ENCODE results near the gene GARRE1. TPM values are rescaled to one million over a fixed set of nuclear protein-coding genes. Genes with fewer than 3 reads are reported as not detected.
"Not testable (repeated sequence)": the region's sequence is repeated elsewhere in the genome, so short reads cannot be mapped to it uniquely, and the experiment has no call there.

GARRE1 gene
- total RNA-seq, 2 donors from 2014 or later, result 13.2 to 17.9 TPM

DNA sequence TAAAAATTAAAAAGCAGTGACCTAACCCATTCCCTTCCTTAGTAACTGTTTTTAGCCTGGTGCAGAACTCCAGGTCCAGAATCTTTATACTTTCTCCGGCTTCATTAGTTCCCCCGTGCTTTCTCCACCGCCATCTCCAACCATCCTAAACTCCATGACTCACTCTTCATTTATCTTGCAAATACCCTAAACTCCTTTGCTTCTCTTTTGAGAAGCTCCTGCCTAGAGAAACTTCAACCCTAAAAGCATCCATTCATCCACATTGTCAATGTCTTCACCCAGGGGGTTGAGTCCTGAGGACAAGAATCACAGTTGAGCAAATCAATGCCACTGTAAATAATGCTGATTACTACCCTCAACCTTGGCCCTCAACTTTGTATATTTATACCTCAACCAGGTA is 17.1 kb upstream of the GARRE1 start:
- H3K27me3 Mint-ChIP-seq (ENCODE audit: low read depth), result no peaks in the 10 kb centered on the region
- H3K4me1 Mint-ChIP-seq (ENCODE audit: low read depth), result peaks cover 20% of the 10 kb centered on the region
- no peak overlapping the region for H3K4me3 Mint-ChIP-seq
- no peak for ATAC-seq (replicated peaks in 1 of 2)
- H3K9me3 Mint-ChIP-seq, result no peaks in the 10 kb centered on the region
- peaks cover 0 to 2% of the 10 kb centered on the region in 2 donors for H3K36me3 Mint-ChIP-seq (ENCODE audit: insufficient read depth in 2 of 2)
- peak overlapping the region; percentile 51 for H3K27ac Mint-ChIP-seq
- DNase-seq, result no peak

DNA sequence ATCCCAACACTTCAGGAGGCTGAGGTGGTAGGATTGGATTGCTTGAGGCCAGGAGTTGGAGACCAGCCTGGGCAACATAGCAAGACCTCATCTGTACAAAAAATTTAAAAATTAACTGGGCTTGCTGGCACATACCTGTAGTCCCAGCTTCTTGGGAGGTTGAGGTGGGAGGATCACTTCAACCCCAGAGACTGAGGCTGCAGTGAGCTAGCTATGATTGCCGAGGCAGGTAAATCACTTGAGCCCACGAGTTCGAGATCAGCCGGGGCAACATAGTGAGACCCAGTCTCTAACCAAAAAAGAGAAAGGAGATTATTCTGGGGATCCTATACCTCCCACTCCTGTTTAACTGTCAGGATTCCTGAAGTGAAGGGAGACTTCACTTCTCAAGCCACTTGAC is 16.4 kb upstream of the GARRE1 start:
- Mint-ChIP-seq H3K9me3 (no peaks in the 10 kb centered on the region), H3K4me3 (no peak overlapping the region), H3K27me3 (ENCODE audit: low read depth) (no peaks in the 10 kb centered on the region), H3K27ac (peak overlapping the region; percentile 51), H3K36me3 (ENCODE audit: insufficient read depth in 2 of 2) (peaks cover 0 to 2% of the 10 kb centered on the region in 2 donors), H3K4me1 (ENCODE audit: low read depth) (peaks cover 13% of the 10 kb centered on the region)
- no peak for ATAC-seq (replicated peaks in 1 of 2)
- no peak for DNase-seq

DNA sequence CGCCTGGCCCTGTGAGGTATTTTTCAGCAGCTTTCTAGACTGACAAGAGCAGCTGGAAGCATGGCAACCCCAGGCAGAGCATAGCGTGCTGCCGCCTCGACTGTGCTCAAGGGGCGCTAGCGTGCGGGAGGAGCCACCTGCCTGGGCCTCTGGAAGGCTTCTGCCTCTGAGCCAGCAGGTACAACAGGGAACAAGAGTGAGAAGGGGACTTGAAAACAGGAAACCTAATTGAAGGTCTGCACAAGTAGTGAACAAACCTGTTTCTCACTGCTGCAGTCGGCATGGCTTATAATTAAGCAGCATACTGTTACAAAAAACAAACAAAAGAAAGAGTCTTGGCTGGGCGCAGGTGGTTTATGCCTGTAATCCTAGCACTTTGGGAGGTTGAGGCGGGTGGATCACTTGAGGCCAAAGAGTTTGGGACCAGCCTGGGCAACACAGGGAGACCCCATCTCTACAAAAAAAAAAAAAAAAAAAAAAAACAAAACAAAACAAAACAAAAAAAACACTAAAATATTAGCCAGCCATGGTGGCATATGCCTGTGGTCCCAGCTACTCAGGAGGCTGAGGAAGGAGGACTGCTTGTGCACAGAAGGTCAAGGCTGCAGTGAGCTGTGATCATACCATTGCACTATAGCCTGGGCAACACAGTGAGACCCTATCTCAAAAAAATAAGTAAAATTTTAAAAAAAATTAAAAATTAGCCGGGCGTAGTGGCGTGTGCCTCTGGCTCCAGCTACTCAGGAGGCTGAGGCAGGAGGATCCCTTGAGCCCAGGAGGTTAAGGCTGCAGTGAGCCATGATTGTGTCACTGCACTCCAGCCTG is 12.6 kb upstream of the GARRE1 start:
- Mint-ChIP-seq H3K27me3 (ENCODE audit: low read depth) (no peaks in the 10 kb centered on the region), H3K27ac (peak overlapping the region; percentile 44), H3K4me3 (no peak overlapping the region), H3K36me3 (ENCODE audit: insufficient read depth in 2 of 2) (no peaks in the 10 kb centered on the region), H3K9me3 (no peaks in the 10 kb centered on the region), H3K4me1 (ENCODE audit: low read depth) (peaks cover 10% of the 10 kb centered on the region)
- ATAC-seq (replicated peaks in 1 of 2) (peak in 1 of 2 donors; percentile 39), DNase-seq (peak in 1 of 2 donors; percentile 25)

DNA sequence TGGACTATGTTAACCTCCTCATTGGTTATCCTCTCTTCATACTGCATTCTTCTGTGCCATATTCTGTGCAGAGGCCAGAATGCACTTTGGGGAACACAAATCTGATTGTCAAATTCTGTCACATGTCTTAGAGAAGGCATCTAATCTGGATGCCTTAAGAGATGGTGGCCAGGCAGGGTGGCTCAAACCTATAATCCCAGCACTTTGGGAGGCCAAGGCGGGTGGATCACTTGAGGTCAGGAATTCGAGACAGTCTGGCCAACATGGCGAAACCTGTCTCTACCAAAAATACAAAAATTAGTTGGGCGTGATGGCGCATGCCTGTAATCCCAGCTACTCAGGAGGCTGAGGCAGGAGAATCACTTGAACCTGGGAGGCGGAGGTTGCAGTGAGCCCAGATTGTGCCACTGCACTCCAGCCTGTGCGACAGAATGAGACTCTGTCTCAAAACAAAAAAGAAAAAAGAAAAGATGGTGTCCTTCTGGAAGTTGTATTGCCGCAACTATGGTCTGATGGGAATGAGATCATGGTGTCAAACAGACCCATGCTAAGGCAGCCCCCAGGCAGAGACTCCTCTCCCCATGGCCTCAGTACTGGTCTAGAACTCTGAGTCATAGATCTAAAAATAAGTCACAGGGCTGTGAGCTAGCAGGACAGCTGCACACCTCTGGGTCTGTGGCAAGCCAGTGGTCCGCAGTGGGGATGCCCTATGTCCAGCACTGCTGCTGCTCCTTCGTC is 11.0 kb upstream of the GARRE1 start:
- H3K36me3 Mint-ChIP-seq (ENCODE audit: insufficient read depth in 2 of 2); H3K9me3 Mint-ChIP-seq; H3K27me3 Mint-ChIP-seq (ENCODE audit: low read depth); H3K27ac Mint-ChIP-seq; H3K4me1 Mint-ChIP-seq (ENCODE audit: low read depth); DNase-seq; H3K4me3 Mint-ChIP-seq: not testable (repeated sequence)
- ATAC-seq (replicated peaks in 1 of 2), result peak; percentile 59 to 64

DNA sequence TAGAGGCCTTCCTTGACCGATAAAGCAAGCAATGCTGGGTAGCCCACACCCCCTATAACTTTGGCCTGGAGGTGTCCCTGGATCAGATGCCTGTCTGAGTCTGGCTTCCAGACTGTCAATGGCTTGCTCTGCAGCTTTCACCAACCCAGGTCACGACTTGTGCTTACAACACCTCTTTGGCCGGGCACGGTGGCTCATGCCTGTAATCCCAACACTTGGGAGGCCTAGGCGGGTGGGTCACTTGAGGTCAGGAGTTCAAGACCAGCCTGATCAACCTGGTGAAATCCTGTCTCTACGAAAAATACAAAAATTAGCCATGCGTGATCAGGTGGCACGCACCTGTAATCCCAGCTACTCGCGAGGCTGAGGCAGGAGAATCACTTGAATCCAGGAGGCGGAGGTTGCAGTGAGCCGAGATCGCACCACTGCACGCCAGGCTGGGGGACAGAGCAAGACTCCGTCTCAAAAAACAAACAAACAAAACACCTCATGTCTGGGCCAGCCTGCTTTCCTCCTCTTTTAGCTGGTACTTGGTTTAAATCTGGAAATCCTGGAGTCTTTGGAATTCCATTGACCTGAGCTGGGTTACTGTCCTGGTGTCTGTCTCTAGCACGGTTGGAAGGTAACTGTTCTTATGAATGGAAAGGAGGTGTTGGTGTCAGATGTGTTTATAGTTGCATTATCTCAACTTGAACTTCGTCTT is 10.3 kb upstream of the GARRE1 start:
- H3K27ac Mint-ChIP-seq, result no peak overlapping the region
- H3K4me3 Mint-ChIP-seq, result no peak overlapping the region
- no peaks in the 10 kb centered on the region for H3K9me3 Mint-ChIP-seq
- H3K4me1 Mint-ChIP-seq (ENCODE audit: low read depth), result peaks cover 10% of the 10 kb centered on the region
- ATAC-seq (replicated peaks in 1 of 2), result no peak
- H3K36me3 Mint-ChIP-seq (ENCODE audit: insufficient read depth in 2 of 2), result no peaks in the 10 kb centered on the region
- no peak for DNase-seq
- H3K27me3 Mint-ChIP-seq (ENCODE audit: low read depth), result no peaks in the 10 kb centered on the region

DNA sequence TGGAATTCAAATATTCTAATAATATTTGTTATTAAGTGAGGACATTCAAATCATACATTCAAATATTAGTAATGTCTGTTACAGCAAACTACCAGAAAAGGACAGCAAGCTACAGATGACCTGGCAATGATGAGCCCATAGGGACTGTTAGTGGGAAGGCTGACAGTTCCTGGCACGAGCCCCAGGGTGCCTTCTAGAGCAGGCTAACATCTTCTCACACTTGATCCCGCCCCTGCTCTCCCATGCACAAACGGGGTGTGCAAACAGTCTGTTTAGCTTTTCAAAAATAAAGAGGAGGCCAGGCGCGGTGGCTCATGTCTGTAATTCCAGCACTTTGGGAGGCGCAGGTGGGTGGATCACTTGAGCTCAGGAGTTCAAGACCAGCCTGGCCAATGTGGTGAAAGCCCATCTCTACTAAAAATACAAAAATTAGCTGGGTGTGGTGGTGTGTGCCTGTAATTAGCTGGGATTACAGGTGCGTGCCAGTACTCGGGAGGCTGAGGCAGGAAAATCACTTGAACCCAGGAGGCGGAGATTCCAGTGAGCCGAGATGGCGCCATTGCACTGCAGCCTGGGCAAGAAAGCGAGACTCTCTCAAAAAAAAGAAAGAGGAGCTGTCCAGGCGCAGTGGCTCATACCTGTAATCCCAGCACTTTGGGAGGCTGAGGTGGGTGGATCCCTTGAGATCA is 9.6 kb upstream of the GARRE1 start:
- Mint-ChIP-seq H3K27me3 (ENCODE audit: low read depth) (no peaks in the 10 kb centered on the region), H3K36me3 (ENCODE audit: insufficient read depth in 2 of 2) (no peaks in the 10 kb centered on the region), H3K27ac (no peak overlapping the region), H3K4me3 (no peak overlapping the region), H3K9me3 (no peaks in the 10 kb centered on the region), H3K4me1 (ENCODE audit: low read depth) (peaks cover 10% of the 10 kb centered on the region)
- no peak for ATAC-seq (replicated peaks in 1 of 2)
- DNase-seq, result no peak

DNA sequence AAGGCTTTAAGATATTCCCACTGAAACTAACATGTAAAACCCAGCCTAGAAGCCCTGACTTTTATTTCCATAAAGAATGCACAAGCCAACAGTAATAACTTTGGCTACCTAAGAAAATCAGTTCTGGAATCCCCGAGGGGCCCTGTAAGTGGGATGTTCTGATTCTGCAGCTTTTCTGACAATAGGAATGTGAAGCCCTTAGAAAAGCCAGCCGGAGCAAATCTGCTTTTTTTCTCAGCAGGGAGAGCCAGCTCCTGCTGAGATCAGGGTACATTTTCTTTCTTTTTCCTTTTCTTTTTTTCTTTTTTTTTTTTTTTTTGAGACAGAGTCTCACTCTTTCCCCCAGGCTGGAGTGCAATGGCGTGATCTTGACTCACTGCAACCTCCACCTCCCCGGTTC is 8.0 kb upstream of the GARRE1 start:
- H3K27me3 Mint-ChIP-seq (ENCODE audit: low read depth), result no peaks in the 10 kb centered on the region
- no peak for DNase-seq
- no peak for ATAC-seq (replicated peaks in 1 of 2)
- H3K9me3 Mint-ChIP-seq, result no peaks in the 10 kb centered on the region
- H3K4me3 Mint-ChIP-seq, result no peak overlapping the region
- H3K36me3 Mint-ChIP-seq (ENCODE audit: insufficient read depth in 2 of 2), result no peaks in the 10 kb centered on the region
- H3K27ac Mint-ChIP-seq, result no peak overlapping the region
- peaks cover 8% of the 10 kb centered on the region for H3K4me1 Mint-ChIP-seq (ENCODE audit: low read depth)

DNA sequence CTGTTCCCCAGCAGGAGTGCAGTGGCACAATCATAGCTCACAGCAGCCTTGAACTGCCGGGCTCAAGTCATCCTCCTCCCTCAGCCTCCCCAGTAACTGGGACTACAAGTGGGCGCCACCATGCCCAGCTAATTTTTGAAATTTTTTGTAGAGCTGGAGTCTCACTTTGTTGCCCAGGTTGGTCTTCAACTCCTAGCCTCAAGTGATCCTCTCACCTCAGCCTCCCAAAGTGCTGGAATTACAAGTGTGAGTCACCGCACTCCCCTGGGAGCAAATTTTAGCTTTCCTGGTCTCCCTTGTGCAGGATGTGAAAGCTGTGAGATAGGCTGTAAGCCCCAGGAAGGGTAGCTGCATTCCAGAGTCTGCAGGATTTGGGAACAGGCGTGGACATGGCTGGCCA is 5.4 kb upstream of the GARRE1 start:
- Mint-ChIP-seq H3K4me1 (ENCODE audit: low read depth) (peaks cover 7% of the 10 kb centered on the region), H3K27me3 (ENCODE audit: low read depth) (no peaks in the 10 kb centered on the region), H3K9me3 (no peaks in the 10 kb centered on the region), H3K27ac (no peak overlapping the region), H3K4me3 (no peak overlapping the region), H3K36me3 (ENCODE audit: insufficient read depth in 2 of 2) (no peaks in the 10 kb centered on the region)
- DNase-seq (no peak), ATAC-seq (replicated peaks in 1 of 2) (no peak)

DNA sequence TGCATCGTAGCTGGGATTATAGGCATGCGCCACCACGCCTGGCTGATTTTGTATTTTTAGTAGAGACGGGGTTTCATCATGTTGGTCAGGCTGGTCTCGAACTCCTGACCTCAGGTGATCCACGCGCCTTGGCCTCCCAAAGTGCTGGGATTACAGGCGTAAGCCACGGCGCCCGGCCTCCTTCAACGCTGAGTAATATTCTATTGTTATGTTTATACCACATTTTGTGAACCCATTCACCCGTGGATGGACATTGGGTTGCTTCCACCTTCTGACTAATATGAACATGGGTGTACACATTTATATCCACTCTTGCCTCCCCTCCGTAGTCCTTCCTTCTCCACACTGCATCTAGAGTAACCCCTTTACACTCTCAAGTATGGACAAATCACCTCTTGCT is 1.2 kb upstream of the GARRE1 start:
- not testable (repeated sequence) for H3K9me3 Mint-ChIP-seq; DNase-seq; ATAC-seq (replicated peaks in 1 of 2); H3K27me3 Mint-ChIP-seq (ENCODE audit: low read depth); H3K27ac Mint-ChIP-seq; H3K36me3 Mint-ChIP-seq (ENCODE audit: insufficient read depth in 2 of 2)
- peak overlapping the region; percentile 94 to 95 for H3K4me3 Mint-ChIP-seq
- peaks cover 31% of the 10 kb centered on the region for H3K4me1 Mint-ChIP-seq (ENCODE audit: low read depth)

DNA sequence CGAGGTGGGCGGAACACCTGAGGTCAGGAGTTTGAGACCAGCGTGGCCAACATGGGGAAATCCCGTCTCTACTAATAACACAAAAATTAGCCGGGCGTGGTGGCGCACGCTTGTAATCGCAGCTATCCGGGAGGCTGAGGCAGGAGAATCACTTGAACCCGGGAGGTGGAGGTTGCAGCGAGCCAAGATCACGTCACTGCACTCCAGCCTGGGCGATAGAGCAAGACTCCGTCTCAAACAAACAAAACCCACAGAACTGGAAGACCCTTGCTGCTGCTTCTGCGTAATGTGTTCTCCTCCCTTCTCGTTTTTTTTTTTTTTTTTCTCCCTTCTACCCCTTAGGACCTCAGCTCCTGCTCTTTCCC is 691 bp upstream of the GARRE1 start:
- not testable (repeated sequence) for H3K27me3 Mint-ChIP-seq (ENCODE audit: low read depth); H3K36me3 Mint-ChIP-seq (ENCODE audit: insufficient read depth in 2 of 2); ATAC-seq (replicated peaks in 1 of 2); DNase-seq; H3K9me3 Mint-ChIP-seq
- H3K4me3 Mint-ChIP-seq, result peak overlapping the region; percentile 94 to 95
- H3K4me1 Mint-ChIP-seq (ENCODE audit: low read depth), result peaks cover 36% of the 10 kb centered on the region
- peak overlapping the region; percentile 90 for H3K27ac Mint-ChIP-seq

DNA sequence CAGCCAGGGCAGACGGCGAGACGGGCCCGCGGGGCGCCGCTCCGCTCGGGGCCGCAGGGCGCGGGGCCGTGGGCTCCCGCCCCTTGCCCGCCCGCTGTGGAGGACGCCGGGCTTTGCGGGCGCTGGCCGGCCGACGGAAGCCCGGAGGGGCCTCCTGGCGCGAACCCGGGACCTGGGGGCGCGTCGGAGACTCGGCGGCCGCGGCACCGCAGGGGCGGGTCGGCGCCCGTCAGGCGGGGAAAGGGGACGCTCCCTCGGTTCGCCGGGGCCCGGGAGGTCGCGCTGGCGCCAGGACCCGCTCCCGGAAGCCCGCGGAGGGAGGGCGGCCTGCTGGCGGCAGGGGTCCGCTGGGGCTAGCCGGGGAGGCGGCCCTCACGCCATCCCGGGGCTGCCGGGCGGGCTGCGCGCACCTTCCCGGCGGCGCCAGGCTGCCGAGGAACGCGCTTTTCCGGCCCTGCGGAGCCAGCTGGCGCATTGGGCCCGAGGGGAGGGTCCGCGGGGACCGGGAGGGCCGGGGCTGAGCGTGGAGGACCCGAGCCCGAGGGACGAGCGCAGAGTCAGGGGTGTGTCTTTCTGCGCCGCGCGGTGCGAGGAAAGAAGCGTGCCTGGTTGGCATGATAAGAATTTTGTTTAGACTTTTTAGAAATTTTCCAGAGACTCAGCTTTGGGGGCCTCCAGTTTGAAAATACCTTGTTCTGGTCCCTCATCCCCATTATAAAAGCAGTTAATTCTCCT is 511 bp downstream of the GARRE1 start:
- H3K36me3 Mint-ChIP-seq (ENCODE audit: insufficient read depth in 2 of 2), result peaks cover 1 to 6% of the 10 kb centered on the region in 2 donors
- DNase-seq (peak; percentile 59 to 69), ATAC-seq (replicated peaks in 1 of 2) (peak; percentile 72 to 76)
- peak overlapping the region; percentile 72 to 95 for H3K4me3 Mint-ChIP-seq
- H3K9me3 Mint-ChIP-seq, result no peaks in the 10 kb centered on the region
- peak overlapping the region; percentile 77 for H3K27ac Mint-ChIP-seq
- no peaks in the 10 kb centered on the region for H3K27me3 Mint-ChIP-seq (ENCODE audit: low read depth)
- peaks cover 42% of the 10 kb centered on the region for H3K4me1 Mint-ChIP-seq (ENCODE audit: low read depth)

DNA sequence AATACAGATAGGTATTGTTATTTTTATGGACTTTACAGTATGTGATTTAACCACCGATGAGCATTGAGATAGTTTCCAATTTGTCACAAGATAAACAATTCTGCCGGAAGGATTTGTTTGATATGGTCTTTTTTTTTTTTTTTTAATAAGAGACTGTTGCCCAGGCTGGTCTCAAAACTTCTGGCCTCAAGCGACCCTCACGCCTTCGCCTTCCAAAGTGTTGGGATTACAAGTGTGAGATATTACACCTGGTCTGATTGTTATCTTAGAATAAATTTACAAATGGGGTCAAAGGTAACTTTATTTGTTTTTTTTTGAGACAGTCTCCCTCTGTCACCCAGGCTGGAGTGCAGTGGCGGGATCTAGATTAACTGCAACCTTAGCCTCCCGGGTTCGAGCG is 1.2 kb downstream of the GARRE1 start:
- no peaks in the 10 kb centered on the region for H3K9me3 Mint-ChIP-seq
- DNase-seq, result no peak
- H3K27me3 Mint-ChIP-seq (ENCODE audit: low read depth), result no peaks in the 10 kb centered on the region
- no peak for ATAC-seq (replicated peaks in 1 of 2)
- peaks cover 42% of the 10 kb centered on the region for H3K4me1 Mint-ChIP-seq (ENCODE audit: low read depth)
- peak overlapping the region; percentile 77 for H3K27ac Mint-ChIP-seq
- peaks cover 1 to 6% of the 10 kb centered on the region in 2 donors for H3K36me3 Mint-ChIP-seq (ENCODE audit: insufficient read depth in 2 of 2)
- peak overlapping the region; percentile 72 to 90 for H3K4me3 Mint-ChIP-seq

Data from activated T-cell treated with anti-CD3 and anti-CD28 coated beads, Interleukin-2, amount 50 U/mL, for 72 hours (primary cell).